Subcutaneous abdominal adipose tissue (tissue), 5 donors: Measurements from ENCODE around the gene FCMR.
"Not testable (repeated sequence)": the region's sequence is repeated elsewhere in the genome, so short reads cannot be mapped to it uniquely, and the experiment has no call there.

Experiments used
- H3K27ac ChIP-seq: one replicate; pipeline ENCODE4 v1.7.0; 2013; ENCODE audit warnings: low read depth, mild to moderate bottlenecking, inconsistent platforms, low read length, moderate library complexity
- H3K27me3 ChIP-seq, 5 donors: one replicate each; pipeline ENCODE4 v1.7.0; 2013; ENCODE audit warnings: low read length in 5 of 5, inconsistent platforms in 1 of 5; ENCODE audit not compliant: control insufficient read depth in 5 of 5, insufficient read depth in 4 of 5
- H3K36me3 ChIP-seq, 5 donors: one replicate each; pipeline ENCODE4 v1.7.0; 2013; ENCODE audit warnings: low read length in 5 of 5; ENCODE audit not compliant: control insufficient read depth in 5 of 5, insufficient read depth in 5 of 5
- H3K4me1 ChIP-seq, 5 donors: one replicate each; pipeline ENCODE4 v1.7.0; 2013; ENCODE audit warnings: low read length in 5 of 5, mild to moderate bottlenecking in 3 of 5, moderate library complexity in 1 of 5; ENCODE audit not compliant: control insufficient read depth in 5 of 5, insufficient read depth in 5 of 5
- H3K4me3 ChIP-seq, 5 donors: one replicate each; pipeline ENCODE4 v1.7.0; 2013; ENCODE audit warnings: low read length in 5 of 5, low read depth in 1 of 5
- H3K9ac ChIP-seq, 5 donors: one replicate each; pipeline ENCODE4 v1.7.0; 2013; ENCODE audit warnings: low read length in 5 of 5, mild to moderate bottlenecking in 4 of 5, moderate library complexity in 3 of 5
- H3K9me3 ChIP-seq, 5 donors: one replicate each; pipeline ENCODE4 v1.7.0; 2013; ENCODE audit warnings: low read length in 5 of 5; ENCODE audit not compliant: control insufficient read depth in 5 of 5
- donor health status: healthy.
- donor health status: healthy.
- donor health status: healthy.
- donor health status: healthy.
- donor health status: healthy.

The FCMR gene

DNA sequence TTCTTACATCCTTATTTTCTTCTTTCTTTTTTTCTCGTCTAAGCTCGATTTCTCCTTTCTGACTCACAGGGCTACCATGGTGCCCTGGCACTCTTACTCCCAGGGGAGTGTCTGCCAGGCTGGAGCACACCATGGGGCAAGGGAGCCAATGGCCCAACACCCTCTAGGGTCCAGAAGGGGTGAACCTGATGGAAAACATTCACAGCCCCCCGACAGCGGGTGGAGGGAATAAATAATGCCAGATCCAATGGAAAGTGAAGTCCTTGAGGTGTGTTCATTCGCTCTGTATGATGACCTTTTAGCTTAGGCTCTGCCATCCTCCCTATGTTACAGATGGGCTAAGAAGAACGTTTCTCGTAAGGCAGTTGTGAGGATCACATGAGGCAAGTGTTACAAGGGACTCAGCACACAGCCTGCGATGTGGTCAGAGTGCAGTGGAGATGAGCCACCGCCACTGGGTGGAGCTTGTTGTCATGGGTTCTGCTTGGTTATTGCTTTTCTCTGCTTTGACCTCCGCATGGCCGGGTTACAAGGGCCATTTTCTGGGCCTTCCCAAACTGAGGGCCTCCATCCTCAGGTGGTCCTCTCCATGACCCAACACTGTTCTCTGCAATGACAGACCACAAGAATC is 3.5 kb upstream of the FCMR start:
- no peak overlapping the region for H3K9ac ChIP-seq
- no peaks in the 10 kb centered on the region for H3K36me3 ChIP-seq
- no peak overlapping the region for H3K4me3 ChIP-seq
- H3K27ac ChIP-seq, result no peak overlapping the region
- H3K4me1 ChIP-seq, result peaks cover 0 to 50% (median 19%) of the 10 kb centered on the region in 5 donors
- no peaks in the 10 kb centered on the region for H3K9me3 ChIP-seq
- H3K27me3 ChIP-seq, result no peaks in the 10 kb centered on the region

DNA sequence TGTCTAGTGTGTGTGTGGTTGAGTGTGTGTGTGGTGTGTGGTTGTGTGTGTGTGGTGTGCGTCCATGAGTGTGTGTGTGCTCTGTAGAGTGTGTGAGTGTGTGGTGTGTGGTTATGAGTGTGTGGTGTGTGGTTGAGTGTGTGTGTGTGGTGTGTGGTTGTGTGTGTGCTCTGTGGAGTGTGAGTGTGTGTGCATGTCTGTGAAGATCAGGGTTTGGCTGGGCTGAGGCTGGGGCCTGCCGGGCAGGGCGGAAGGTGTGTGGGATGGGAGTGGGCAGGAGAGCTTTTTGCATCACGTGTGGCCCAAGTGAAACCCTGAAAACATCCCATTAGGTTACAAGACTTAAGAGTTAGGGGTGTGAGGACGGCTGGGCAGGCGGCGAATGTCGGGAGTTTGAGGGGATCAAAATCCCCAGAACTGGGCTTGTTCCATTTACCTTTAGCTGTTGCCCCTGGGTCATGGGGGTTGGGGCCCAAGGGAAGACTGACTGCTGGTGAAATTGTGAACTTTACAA is 2.9 kb upstream of the FCMR start:
- no peaks in the 10 kb centered on the region for H3K27me3 ChIP-seq
- H3K9me3 ChIP-seq, result no peaks in the 10 kb centered on the region
- no peak overlapping the region for H3K4me3 ChIP-seq
- no peak overlapping the region for H3K9ac ChIP-seq
- no peaks in the 10 kb centered on the region for H3K36me3 ChIP-seq
- peaks cover 0 to 44% (median 19%) of the 10 kb centered on the region in 5 donors for H3K4me1 ChIP-seq
- H3K27ac ChIP-seq, result no peak overlapping the region

DNA sequence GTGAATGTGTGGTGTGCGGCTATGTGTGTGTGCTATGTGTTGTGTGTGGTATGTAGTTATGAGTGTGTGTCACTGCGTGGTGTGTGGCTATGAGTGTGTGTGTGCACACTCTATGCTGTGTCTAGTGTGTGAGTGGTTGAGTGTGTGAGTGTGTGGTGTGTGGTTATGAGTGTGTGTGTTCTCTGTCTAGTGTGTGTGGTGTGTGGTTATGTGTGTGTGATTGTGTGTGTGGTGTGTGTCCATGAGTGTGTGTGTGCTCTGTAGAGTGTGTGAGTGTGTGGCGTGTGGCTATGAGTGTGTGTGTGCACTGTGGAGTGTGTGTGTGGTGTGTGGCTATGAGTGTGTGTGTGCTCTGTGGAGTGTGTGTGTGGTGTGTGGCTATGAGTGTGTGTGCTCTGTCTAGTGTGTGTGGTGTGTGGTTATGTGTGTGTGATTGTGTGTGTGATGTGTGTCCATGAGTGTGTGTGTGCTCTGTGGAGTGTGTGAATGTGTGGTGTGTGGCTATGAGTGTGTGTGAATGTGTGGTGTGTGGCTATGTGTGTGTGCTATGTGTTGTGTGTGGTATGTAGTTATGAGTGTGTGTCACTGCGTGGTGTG is 2.3 kb upstream of the FCMR start:
- not testable (repeated sequence) for H3K4me3 ChIP-seq, H3K9me3 ChIP-seq, H3K27ac ChIP-seq, H3K27me3 ChIP-seq, H3K9ac ChIP-seq, H3K36me3 ChIP-seq
- peaks cover 0 to 44% (median 19%) of the 10 kb centered on the region in 5 donors for H3K4me1 ChIP-seq

DNA sequence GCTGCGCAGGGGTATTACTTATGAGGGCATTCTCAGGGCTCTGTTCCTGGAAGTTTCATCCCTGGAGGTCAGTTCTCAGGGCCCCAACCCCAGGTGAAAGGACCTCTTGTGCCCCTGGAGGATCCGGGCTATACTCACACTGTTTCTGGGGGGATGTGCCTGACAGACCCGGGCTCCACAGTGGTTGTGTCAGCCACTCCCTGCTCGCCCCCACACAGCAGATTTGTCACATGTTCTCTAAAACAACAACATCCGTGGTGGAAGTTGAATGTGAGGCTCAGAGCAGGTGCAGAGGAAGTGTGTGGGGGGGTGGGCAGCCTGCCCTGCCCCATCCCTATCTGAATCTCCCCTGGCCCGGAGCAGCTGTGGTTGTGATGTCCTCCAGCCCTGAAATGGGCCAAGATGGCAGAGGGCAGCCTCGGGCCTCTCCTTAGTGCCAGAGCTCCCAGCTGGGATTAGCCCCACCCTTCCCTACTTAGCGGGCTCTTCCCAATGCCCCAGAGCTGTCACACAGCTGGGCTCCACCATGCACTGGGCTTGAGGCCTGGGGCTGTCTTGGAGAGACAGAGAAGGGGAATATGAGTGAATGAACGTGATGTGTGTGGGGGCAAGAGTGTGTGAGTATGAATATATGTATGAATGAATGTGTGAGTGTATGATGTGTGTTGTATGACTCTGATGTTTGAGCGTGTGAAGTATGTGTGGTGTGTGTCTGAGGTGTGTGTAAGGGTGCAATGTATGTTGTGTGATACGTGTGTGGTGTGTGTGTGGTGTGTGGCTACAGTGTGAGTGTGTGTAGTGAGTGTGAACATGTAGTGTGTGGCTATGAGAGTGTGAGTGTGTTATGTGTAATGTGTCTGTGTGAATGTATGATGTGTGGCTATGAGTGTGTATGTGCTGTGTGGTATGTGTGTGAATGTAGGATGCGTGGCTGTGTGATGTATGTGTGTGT is 1.5 kb upstream of the FCMR start:
- Histone ChIP-seq H3K27me3 (no peaks in the 10 kb centered on the region), H3K9me3 (no peaks in the 10 kb centered on the region), H3K4me3 (no peak overlapping the region), H3K4me1 (peaks cover 0 to 44% (median 19%) of the 10 kb centered on the region in 5 donors), H3K36me3 (no peaks in the 10 kb centered on the region), H3K27ac (no peak overlapping the region), H3K9ac (no peak overlapping the region)

DNA sequence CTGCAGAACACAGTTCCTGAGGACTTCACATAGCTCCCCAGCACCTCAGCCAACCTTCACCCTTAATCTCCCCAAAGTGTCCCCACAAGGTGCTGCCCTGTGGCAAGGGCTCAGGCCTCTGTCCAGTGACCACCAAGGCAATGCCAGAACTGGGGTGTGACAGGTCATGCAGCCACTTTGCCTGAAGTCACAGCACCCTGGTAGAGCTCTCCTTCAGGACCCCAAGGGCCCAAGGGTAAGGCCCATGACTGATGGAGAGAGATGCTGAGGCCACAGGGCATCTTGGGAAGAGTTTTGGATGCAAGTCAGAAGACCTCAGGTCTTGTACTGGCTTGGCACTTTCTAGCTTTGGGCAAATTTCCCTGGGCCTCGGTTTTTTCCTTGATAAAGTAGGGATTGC is 783 bp upstream of the FCMR start:
- Histone ChIP-seq H3K4me3 (no peak overlapping the region), H3K9ac (no peak overlapping the region), H3K27me3 (peaks cover 0 to 2% (median 0%) of the 10 kb centered on the region in 5 donors), H3K4me1 (peaks cover 0 to 44% (median 19%) of the 10 kb centered on the region in 5 donors), H3K27ac (no peak overlapping the region), H3K9me3 (no peaks in the 10 kb centered on the region), H3K36me3 (no peaks in the 10 kb centered on the region)

DNA sequence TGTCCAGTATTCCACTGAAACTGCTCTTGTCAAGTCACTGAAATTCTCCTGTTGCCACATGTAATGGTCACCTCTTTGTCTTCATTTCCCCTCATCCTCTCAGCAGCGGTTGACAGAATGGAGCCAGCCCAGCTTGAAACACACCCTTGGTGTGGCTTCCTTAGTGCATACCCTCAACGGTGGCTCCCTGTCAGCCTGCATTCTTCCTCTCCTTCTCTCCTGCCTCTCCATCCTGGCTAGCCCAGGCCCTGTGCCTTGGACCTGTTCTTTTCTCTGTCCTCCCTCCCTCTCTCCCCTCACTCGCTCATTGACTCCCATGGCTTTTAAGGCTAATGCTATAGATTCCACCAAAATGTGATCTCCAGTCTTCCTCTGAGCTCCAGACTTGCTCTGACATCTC is 3.7 kb downstream of the FCMR start:
- Histone ChIP-seq H3K4me3 (no peak overlapping the region), H3K9me3 (no peaks in the 10 kb centered on the region), H3K27me3 (peaks cover 0 to 6% (median 2%) of the 10 kb centered on the region in 5 donors), H3K36me3 (no peaks in the 10 kb centered on the region), H3K27ac (no peak overlapping the region), H3K9ac (no peak overlapping the region), H3K4me1 (peaks cover 0 to 20% (median 8%) of the 10 kb centered on the region in 5 donors)

DNA sequence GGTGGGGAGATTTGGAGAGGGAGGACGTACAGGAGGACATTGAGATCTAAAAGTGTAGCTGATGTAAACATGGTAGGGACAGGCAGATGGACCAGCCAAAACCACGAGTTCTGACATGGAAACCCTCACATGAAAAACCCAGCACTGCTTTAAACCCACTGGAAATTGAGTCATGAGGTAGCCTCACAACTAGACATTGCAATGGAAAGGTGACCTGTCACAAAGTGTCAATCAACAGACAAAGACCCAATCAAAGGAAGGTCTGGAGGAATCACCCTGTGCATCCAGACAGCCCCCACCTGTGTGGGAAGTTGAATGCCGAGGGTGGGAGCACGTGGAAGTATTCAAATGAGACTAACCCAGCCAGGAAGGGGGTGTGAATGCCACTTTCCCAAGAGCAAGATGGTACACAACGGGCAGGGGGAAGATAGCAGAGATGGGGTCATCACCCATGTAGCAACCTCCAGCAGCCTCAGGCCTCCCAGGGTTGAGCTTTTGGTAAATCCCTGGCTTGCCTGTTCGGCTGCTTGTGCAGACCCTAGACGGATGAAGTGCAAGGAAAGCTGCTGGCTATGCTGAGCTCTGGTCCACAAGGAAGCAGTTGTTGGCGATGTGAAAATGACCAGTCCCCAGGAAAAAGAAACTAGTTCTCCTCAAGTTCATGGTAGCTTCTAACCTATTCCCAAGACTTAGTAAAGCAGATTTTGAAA is 5.6 kb downstream of the FCMR start:
- Histone ChIP-seq H3K4me1 (peaks cover 0 to 6% (median 0%) of the 10 kb centered on the region in 5 donors), H3K27me3 (peaks cover 0 to 8% (median 5%) of the 10 kb centered on the region in 5 donors), H3K9me3 (no peaks in the 10 kb centered on the region), H3K9ac (no peak overlapping the region), H3K4me3 (no peak overlapping the region), H3K27ac (no peak overlapping the region), H3K36me3 (no peaks in the 10 kb centered on the region)

DNA sequence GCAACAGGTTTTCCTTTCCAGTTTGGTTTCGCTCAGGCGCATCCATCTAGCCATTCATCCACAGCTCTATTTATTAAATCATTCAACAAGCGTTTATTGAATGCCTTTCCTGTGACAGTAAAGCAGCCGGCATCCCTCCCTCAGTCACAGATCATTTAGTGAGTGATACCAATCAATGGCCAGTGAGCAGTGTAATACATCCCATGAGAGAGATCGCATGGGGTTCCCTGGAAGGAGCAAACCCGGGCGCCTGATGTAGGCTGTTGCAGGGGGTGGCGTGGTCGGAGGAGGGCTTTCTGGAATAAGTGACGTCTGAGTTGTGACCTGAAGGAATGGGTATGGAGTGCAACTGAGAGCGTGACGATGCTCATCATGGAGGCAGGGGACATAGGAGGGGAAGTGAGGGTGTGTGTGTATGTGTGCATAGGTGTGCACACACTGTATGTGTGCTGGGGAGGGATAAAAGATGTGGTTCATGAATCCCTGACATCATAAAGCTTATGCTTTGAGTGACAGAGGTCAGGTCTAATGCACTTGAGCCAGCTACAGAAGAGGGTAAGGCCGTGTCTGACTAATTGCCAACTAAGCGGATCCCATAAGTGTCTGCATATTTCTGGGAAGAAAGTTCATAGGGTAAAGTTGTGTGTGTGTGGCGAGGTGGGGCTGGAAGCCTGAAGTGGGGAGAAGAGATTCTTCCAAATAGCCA is 6.6 kb downstream of the FCMR start:
- peaks cover 0 to 9% (median 6%) of the 10 kb centered on the region in 5 donors for H3K27me3 ChIP-seq
- H3K36me3 ChIP-seq, result no peaks in the 10 kb centered on the region
- H3K27ac ChIP-seq, result no peak overlapping the region
- H3K4me1 ChIP-seq, result peaks cover 0 to 5% (median 0%) of the 10 kb centered on the region in 5 donors
- no peak overlapping the region for H3K4me3 ChIP-seq
- no peaks in the 10 kb centered on the region for H3K9me3 ChIP-seq
- no peak overlapping the region for H3K9ac ChIP-seq
